Tibial nerve (tissue), 4 donors: ENCODE measurements around the gene BID. TPM values are rescaled to one million over a fixed set of nuclear protein-coding genes. Genes with fewer than 3 reads are reported as not detected.

Experiments used
- DNase-seq, 2 donors: peaks; one replicate each; pipeline ENCODE4 v3.0.0-alpha.2; 2019; ENCODE audit warnings: low spot score in 2 of 2
- H3K27ac ChIP-seq, 4 donors: fragments of 200-600 bp; sonication (generic) in 3 of 4; one replicate each; pipeline ENCODE4 v1.5.1; 2017 to 2019; ENCODE audit warnings: mild to moderate bottlenecking in 1 of 4
- H3K27me3 ChIP-seq, 2 donors: fragments of 200-600 bp; sonication (generic) in 1 of 2; one replicate each; pipeline versions ENCODE4 v1.5.1 to v1.6.0; 2017 to 2019
- H3K36me3 ChIP-seq, 3 donors: fragments of 200-600 bp; sonication (generic); one replicate each; pipeline ENCODE4 v1.5.1; 2018 to 2019
- H3K4me1 ChIP-seq, 4 donors: fragments of 200-600 bp; sonication (generic) in 3 of 4; one replicate each; pipeline ENCODE4 v1.5.1; 2017 to 2019
- H3K4me3 ChIP-seq, 4 donors: fragments of 200-600 bp; sonication (generic) in 3 of 4; one replicate each; pipeline ENCODE4 v1.5.1; 2017 to 2019; ENCODE audit warnings: mild to moderate bottlenecking in 1 of 4, moderate library complexity in 1 of 4
- H3K9me3 ChIP-seq, 4 donors: fragments of 200-600 bp; sonication (generic) in 3 of 4; one replicate each; pipeline ENCODE4 v1.5.1; 2017 to 2019
- EP300 ChIP-seq, 2 donors: sonication (generic); formaldehyde crosslinking; IDR thresholded peaks; one replicate each; pipeline ENCODE4 v1.6.1; 2017; ENCODE audit warnings: antibody characterized with exemption in 2 of 2, mild to moderate bottlenecking in 1 of 2
- POLR2A ChIP-seq, 2 donors: fragments of 450-650 bp; IDR thresholded peaks; one replicate each; pipeline ENCODE4 v1.6.1; 2017; ENCODE audit warnings: antibody characterized with exemption in 2 of 2, mild to moderate bottlenecking in 2 of 2, moderate library complexity in 2 of 2
- WGBS, 2 donors: methylation state at CpG; one replicate each; pipeline ENCODE4 v1.1.5; 2018; 5-methylcytosine and 5-hydroxymethylcytosine counted together
- total RNA-seq, 4 donors: library from RNA; depleted of rRNA; stranded (reverse); fragments of >200 nt; gene quantifications; one replicate each; pipeline ENCODE4 v1.1.0, GENCODE V29; 2016
- TF ChIP-seq, protein P1 (sequence below), 5 experiments: fragments of 200-600 bp in 3 of 5; fragments of 450-650 bp in 2 of 5; sonication (generic) in 3 of 5; IDR thresholded peaks; one replicate each; pipeline ENCODE4 v1.5.1; 2016 to 2019; ENCODE audit warnings: antibody characterized with exemption in 5 of 5, mild to moderate bottlenecking in 3 of 5, moderate library complexity in 2 of 5

BID gene
- total RNA-seq, 4 donors from 2014 or later = 6.3 to 47.1 (median 13.7) TPM

- Histone ChIP-seq H3K36me3 (peaks cover 0 to under 1% (median 0%) of the 10 kb centered on the region in 3 donors), H3K27me3 (no peaks in the 10 kb centered on the region), H3K4me1 (peaks cover 0 to 37% (median 21%) of the 10 kb centered on the region in 4 donors), H3K9me3 (no peaks in the 10 kb centered on the region), H3K4me3 (no peak overlapping the region), H3K27ac (no peak overlapping the region)
- TF ChIP-seq EP300 (IDR thresholded peaks at IDR 0.05) = no peak
- DNase-seq = no peak
- 94 to 95% methylated on average over 13 of the region's 13 CpGs for WGBS, 2 donors
Measured at GRCh38 chr22:17782621-17783020, 8.4 kb upstream of the BID start.

DNA sequence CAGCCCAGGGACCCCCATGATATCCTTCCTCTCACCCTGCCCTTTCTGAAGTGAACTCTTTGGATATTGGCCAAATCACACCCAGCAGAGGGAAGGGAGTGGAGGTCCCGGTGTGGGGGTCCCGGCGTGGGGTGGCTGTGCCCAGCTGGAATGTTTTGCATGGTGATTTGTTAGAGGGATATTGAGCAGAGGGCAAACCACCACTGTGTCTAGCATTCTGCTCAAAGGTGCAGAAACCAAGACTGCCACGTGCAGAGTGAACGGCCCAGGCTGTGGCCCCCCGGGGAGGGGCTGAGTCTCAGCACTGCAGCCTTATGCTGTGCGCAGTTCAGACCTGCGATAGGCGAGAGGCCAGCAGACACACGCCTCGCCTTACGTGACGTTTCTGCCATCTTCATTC is 7.9 kb upstream of the BID start:
- Histone ChIP-seq H3K27ac (no peak overlapping the region), H3K4me3 (no peak overlapping the region), H3K4me1 (peaks cover 0 to 32% (median 21%) of the 10 kb centered on the region in 4 donors), H3K27me3 (no peaks in the 10 kb centered on the region), H3K36me3 (no peaks in the 10 kb centered on the region), H3K9me3 (no peaks in the 10 kb centered on the region)
- TF ChIP-seq POLR2A (IDR thresholded peaks at IDR 0.05) (no peak), EP300 (IDR thresholded peaks at IDR 0.05) (no peak)
- TF ChIP-seq, protein P1, sequence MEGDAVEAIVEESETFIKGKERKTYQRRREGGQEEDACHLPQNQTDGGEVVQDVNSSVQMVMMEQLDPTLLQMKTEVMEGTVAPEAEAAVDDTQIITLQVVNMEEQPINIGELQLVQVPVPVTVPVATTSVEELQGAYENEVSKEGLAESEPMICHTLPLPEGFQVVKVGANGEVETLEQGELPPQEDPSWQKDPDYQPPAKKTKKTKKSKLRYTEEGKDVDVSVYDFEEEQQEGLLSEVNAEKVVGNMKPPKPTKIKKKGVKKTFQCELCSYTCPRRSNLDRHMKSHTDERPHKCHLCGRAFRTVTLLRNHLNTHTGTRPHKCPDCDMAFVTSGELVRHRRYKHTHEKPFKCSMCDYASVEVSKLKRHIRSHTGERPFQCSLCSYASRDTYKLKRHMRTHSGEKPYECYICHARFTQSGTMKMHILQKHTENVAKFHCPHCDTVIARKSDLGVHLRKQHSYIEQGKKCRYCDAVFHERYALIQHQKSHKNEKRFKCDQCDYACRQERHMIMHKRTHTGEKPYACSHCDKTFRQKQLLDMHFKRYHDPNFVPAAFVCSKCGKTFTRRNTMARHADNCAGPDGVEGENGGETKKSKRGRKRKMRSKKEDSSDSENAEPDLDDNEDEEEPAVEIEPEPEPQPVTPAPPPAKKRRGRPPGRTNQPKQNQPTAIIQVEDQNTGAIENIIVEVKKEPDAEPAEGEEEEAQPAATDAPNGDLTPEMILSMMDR (IDR thresholded peaks at IDR 0.05) = no peak
- DNase-seq = no peak
- 71 to 73% methylated on average over 13 of the region's 13 CpGs for WGBS, 2 donors

GRCh38 chr22:17781319-17782031 is 7.2 kb upstream of the BID start:
- no peak overlapping the region for H3K4me3 ChIP-seq
- H3K9me3 ChIP-seq = no peaks in the 10 kb centered on the region
- WGBS, 2 donors = 46 to 63% methylated on average over 3 to 11 of the region's 12 CpGs
- peaks cover 0 to 25% (median 16%) of the 10 kb centered on the region in 4 donors for H3K4me1 ChIP-seq
- no peaks in the 10 kb centered on the region for H3K27me3 ChIP-seq
- DNase-seq = no peak
- TF ChIP-seq POLR2A (IDR thresholded peaks at IDR 0.05) (no peak), EP300 (IDR thresholded peaks at IDR 0.05) (no peak)
- TF ChIP-seq, protein P1 (IDR thresholded peaks at IDR 0.05) = no peak
- no peaks in the 10 kb centered on the region for H3K36me3 ChIP-seq
- no peak overlapping the region for H3K27ac ChIP-seq

GRCh38 chr22:17780741-17781318 is 6.6 kb upstream of the BID start:
- 95 to 97% methylated on average over 7 to 8 of the region's 10 CpGs for WGBS, 2 donors
- H3K27ac ChIP-seq = no peak overlapping the region
- no peaks in the 10 kb centered on the region for H3K9me3 ChIP-seq
- H3K4me3 ChIP-seq = no peak overlapping the region
- TF ChIP-seq POLR2A (IDR thresholded peaks at IDR 0.05) (no peak), EP300 (IDR thresholded peaks at IDR 0.05) (no peak)
- H3K27me3 ChIP-seq = no peaks in the 10 kb centered on the region
- no peaks in the 10 kb centered on the region for H3K36me3 ChIP-seq
- H3K4me1 ChIP-seq = peaks cover 0 to 19% (median 12%) of the 10 kb centered on the region in 4 donors
- no peak for DNase-seq

DNA sequence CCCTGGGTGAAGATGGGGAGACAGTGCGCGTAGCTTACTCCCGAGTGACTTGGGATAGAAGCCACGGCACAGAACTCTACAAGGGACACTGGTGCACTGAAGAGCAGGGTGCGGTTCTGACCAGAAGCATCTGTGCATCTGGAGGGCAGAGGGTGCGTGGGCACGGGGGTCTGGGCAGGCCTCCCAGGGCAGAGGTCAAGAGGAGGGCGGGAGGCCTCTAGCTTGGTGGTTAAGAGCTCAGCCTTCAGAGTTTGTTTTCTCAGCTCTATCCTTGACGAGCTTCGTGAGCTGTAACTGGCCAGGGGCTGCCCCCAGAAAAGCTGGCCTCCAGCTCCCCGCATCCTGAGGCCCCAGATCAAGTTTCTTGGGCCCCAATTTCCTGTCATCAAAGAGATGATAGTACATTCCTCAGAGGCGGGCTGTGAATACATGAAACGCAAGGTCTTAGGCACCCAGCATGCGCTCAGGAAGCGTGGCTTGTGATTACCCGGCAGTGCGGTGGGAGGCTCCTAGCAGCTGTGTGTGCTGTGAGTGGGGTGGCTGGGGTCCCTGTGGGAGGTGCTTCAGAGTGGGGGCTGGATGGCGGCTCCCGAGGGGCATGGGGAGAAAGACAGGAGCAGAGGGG is 6.0 kb upstream of the BID start:
- TF ChIP-seq POLR2A (IDR thresholded peaks at IDR 0.05) = no peak
- TF ChIP-seq, protein P1 (IDR thresholded peaks at IDR 0.05) = no peak
- TF ChIP-seq EP300 (IDR thresholded peaks at IDR 0.05) = no peak
- 57 to 66% methylated on average over 16 to 18 of the region's 19 CpGs for WGBS, 2 donors

More for the DNA sequence above, 6.0 kb upstream of the BID start:
- Histone ChIP-seq H3K4me3 (no peak overlapping the region), H3K9me3 (no peaks in the 10 kb centered on the region), H3K4me1 (peaks cover 0 to 16% (median 9%) of the 10 kb centered on the region in 4 donors), H3K36me3 (no peaks in the 10 kb centered on the region), H3K27me3 (no peaks in the 10 kb centered on the region), H3K27ac (no peak overlapping the region)
- no peak for DNase-seq
